Activated CD8-positive, alpha-beta memory T cell treated with anti-CD3 and anti-CD28 coated beads for 48 hours (primary cell): ENCODE measurements around the gene SCMH1.

Source experiments
- DNase-seq, 3 experiments: peaks; one replicate each; pipeline ENCODE4 v3.0.0-alpha.2; 2020; ENCODE audit warnings: low read depth in 2 of 3, low spot score in 2 of 3

SCMH1 gene

GRCh38 chr1:41032147-41032546 is 210.0 kb downstream of the SCMH1 start:
- DNase-seq: no peak

GRCh38 chr1:41030872-41031616 is 211.1 kb downstream of the SCMH1 start:
- no peak for DNase-seq

- no peak for DNase-seq
Measured at GRCh38 chr1:41028034-41028642, 214.0 kb downstream of the SCMH1 start.

- no peak for DNase-seq
Measured at GRCh38 chr1:41025979-41026819, 215.9 kb downstream of the SCMH1 start.

- no peak for DNase-seq
Measured at GRCh38 chr1:41024953-41025352, 217.2 kb downstream of the SCMH1 start.

- DNase-seq: no peak
Measured at GRCh38 chr1:41023279-41023990, 218.7 kb downstream of the SCMH1 start.

- no peak for DNase-seq
Measured at GRCh38 chr1:41022424-41022823, 219.7 kb downstream of the SCMH1 start.

- no peak for DNase-seq
Measured at GRCh38 chr1:41021526-41022308, 220.4 kb downstream of the SCMH1 start, which contains the start of gene SLFNL1. Gene SLFNL1, minus strand, starts transcription at chr1:41021725. Its CDS starts 1,065 bp downstream, at chr1:41020660.

GRCh38 chr1:41020654-41021053 is 221.5 kb downstream of the SCMH1 start:
- DNase-seq: no peak

- DNase-seq: no peak
Measured at GRCh38 chr1:41020109-41020576, 222.0 kb downstream of the SCMH1 start.

GRCh38 chr1:41019353-41019745 is 222.8 kb downstream of the SCMH1 start:
- DNase-seq: no peak

- DNase-seq: no peak
Measured at GRCh38 chr1:41018018-41018410, 224.1 kb downstream of the SCMH1 start.

- no peak for DNase-seq
Measured at GRCh38 chr1:41017141-41018017, 224.7 kb downstream of the SCMH1 start.

- no peak for DNase-seq
Measured at GRCh38 chr1:41015897-41016470, 226.1 kb downstream of the SCMH1 start.

- no peak for DNase-seq
Measured at GRCh38 chr1:41015281-41015896, 226.7 kb downstream of the SCMH1 start.

GRCh38 chr1:41014871-41015270 is 227.2 kb downstream of the SCMH1 start:
- DNase-seq: no peak

GRCh38 chr1:41013796-41014195 is 228.3 kb downstream of the SCMH1 start:
- DNase-seq: no peak

GRCh38 chr1:41013024-41013423 is 229.1 kb downstream of the SCMH1 start:
- DNase-seq: no peak

- DNase-seq: no peak
Measured at GRCh38 chr1:41010345-41010744, 231.8 kb downstream of the SCMH1 start.
